Measurements from ENCODE around the gene PSD.

PSD gene

DNA sequence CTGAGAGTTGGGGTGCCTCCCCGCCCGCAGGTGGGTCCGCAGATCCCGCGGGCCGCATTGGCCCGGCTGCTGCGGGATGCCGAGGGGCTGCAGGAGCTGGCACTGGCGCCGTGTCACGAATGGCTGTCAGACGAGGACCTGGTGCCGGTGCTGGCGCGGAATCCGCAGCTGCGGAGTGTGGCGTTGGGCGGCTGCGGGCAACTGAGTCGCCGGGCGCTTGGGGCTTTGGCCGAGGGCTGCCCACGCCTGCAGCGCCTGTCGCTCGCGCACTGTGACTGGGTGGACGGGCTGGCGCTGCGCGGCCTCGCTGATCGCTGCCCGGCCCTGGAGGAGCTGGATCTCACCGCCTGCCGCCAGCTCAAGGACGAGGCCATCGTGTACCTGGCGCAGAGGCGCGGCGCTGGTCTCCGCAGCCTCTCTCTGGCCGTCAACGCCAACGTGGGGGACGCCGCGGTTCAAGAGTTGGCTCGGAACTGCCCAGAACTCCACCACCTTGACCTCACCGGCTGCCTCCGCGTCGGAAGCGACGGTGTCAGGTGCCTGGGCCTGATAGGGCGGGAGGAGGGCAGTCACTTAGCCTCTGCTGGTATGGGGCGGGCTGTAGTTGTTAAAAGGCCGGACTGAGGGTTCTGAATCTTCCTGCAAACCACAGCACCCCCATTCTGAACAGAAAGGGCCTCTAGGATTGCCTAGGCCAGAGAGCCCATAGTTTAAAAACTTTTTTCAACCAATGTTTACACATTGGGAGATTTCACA lies 3.4 kb upstream of the PSD start:
- H4K91ac ChIP-seq (ENCODE audit: low read depth, low read length, poor library complexity) = no peak overlapping the region
- no peak overlapping the region for H3K27ac ChIP-seq (replicated peaks; ENCODE audit: low read length)
- no peak for DNase-seq (ENCODE audit: low spot score)

DNA sequence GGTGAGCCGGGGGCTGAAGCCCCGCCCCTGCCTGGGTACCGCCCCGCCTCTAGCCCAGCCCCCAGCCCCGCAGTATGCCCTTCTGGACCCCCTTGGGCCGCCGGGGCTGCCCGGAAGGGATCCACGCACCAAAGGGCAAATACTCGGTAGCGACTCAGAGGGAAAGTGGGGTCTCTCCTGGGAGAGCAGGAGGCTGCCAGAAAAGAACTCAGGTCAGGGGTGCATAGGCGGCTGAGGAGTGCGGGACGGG lies 2.8 kb upstream of the PSD start:
- Histone ChIP-seq H2BK5ac (ENCODE audit: low read length) (peak overlapping the region; percentile 33), H3K4ac (ENCODE audit: low read length) (no peak overlapping the region), H3K27me3 (ENCODE audit: control insufficient read depth in 3 of 3, insufficient read depth in 3 of 3, low read depth in 1 of 3, low read length in 3 of 3) (peaks cover 0 to 15% (median 0%) of the 10 kb centered on the region in 3 experiments), H3K9ac (ENCODE audit: low read depth, low read length, poor library complexity) (peak overlapping the region; percentile 95), H3K79me1 (ENCODE audit: low read depth, low read length) (no peaks in the 10 kb centered on the region), H4K91ac (ENCODE audit: low read depth, low read length, poor library complexity) (no peak overlapping the region), H4K8ac (ENCODE audit: low read depth, low read length) (no peak overlapping the region), H3K27ac (replicated peaks; ENCODE audit: low read length) (no peak overlapping the region), H3K23ac (ENCODE audit: low read depth, low read length, poor library complexity) (peak overlapping the region; percentile 74), H3K4me3 (ENCODE audit: low read length in 2 of 2) (peak overlapping the region; percentile 81 to 96), H2AFZ (ENCODE audit: low read length) (peak overlapping the region; percentile 98), H3K18ac (ENCODE audit: low read length) (peak overlapping the region; percentile 86), H3K4me2 (ENCODE audit: insufficient read depth, low read length, poor library complexity, severe bottlenecking) (peak overlapping the region; percentile 100), H3K9me3 (replicated peaks in 1 of 2; ENCODE audit: control insufficient read depth in 2 of 2, insufficient read depth in 1 of 2, low read depth in 1 of 2, low read length in 2 of 2) (no peaks in the 10 kb centered on the region), H2BK120ac (ENCODE audit: low read depth, low read length) (no peak overlapping the region), H2AK5ac (ENCODE audit: low read depth, low read length) (peak overlapping the region; percentile 25), H3K14ac (ENCODE audit: low read length) (peak overlapping the region; percentile 43), H3K4me1 (ENCODE audit: control insufficient read depth in 2 of 2, insufficient read depth in 1 of 2, low read depth in 1 of 2, low read length in 2 of 2) (peaks cover 24 to 27% of the 10 kb centered on the region in 2 donors), H3K36me3 (replicated peaks in 1 of 2; ENCODE audit: control insufficient read depth in 2 of 2, insufficient read depth in 2 of 2, low read length in 2 of 2) (peaks cover 11 to 34% of the 10 kb centered on the region in 2 donors), H2BK15ac (ENCODE audit: low read length) (no peak overlapping the region), H2BK12ac (ENCODE audit: low read length) (no peak overlapping the region)
- no peak for DNase-seq (ENCODE audit: low spot score)
- WGBS, 2 donors (ENCODE audit: extremely low coverage in 2 of 2, insufficient read length in 2 of 2, insufficient replicate concordance in 1 of 2) = no CpG with 5 or more reads among the region's 14 CpGs

More for the DNA sequence above, 3.4 kb upstream of the PSD start:
- Histone ChIP-seq H3K9me3 (replicated peaks in 1 of 2; ENCODE audit: control insufficient read depth in 2 of 2, insufficient read depth in 1 of 2, low read depth in 1 of 2, low read length in 2 of 2) (no peaks in the 10 kb centered on the region), H2BK120ac (ENCODE audit: low read depth, low read length) (no peak overlapping the region), H2BK15ac (ENCODE audit: low read length) (no peak overlapping the region), H3K27me3 (ENCODE audit: control insufficient read depth in 3 of 3, insufficient read depth in 3 of 3, low read depth in 1 of 3, low read length in 3 of 3) (peaks cover 0 to 15% (median 0%) of the 10 kb centered on the region in 3 experiments), H3K23ac (ENCODE audit: low read depth, low read length, poor library complexity) (peak overlapping the region; percentile 46), H3K4me2 (ENCODE audit: insufficient read depth, low read length, poor library complexity, severe bottlenecking) (peak overlapping the region; percentile 100), H3K79me1 (ENCODE audit: low read depth, low read length) (no peaks in the 10 kb centered on the region), H2BK5ac (ENCODE audit: low read length) (peak overlapping the region; percentile 33), H3K4me1 (ENCODE audit: control insufficient read depth in 2 of 2, insufficient read depth in 1 of 2, low read depth in 1 of 2, low read length in 2 of 2) (peaks cover 24 to 27% of the 10 kb centered on the region in 2 donors), H2BK12ac (ENCODE audit: low read length) (no peak overlapping the region), H3K18ac (ENCODE audit: low read length) (peak overlapping the region; percentile 86), H3K36me3 (replicated peaks in 1 of 2; ENCODE audit: control insufficient read depth in 2 of 2, insufficient read depth in 2 of 2, low read length in 2 of 2) (peaks cover 11 to 34% of the 10 kb centered on the region in 2 donors), H3K4ac (ENCODE audit: low read length) (no peak overlapping the region), H3K9ac (ENCODE audit: low read depth, low read length, poor library complexity) (peak overlapping the region; percentile 95), H3K4me3 (ENCODE audit: low read length in 2 of 2) (peak overlapping the region; percentile 81 to 96), H3K14ac (ENCODE audit: low read length) (peak overlapping the region; percentile 43), H4K8ac (ENCODE audit: low read depth, low read length) (no peak overlapping the region), H2AK5ac (ENCODE audit: low read depth, low read length) (peak overlapping the region; percentile 25), H2AFZ (ENCODE audit: low read length) (peak overlapping the region; percentile 98)
- no CpG with 5 or more reads among the region's 62 CpGs for WGBS, 2 donors (ENCODE audit: extremely low coverage in 2 of 2, insufficient read length in 2 of 2, insufficient replicate concordance in 1 of 2)

DNA sequence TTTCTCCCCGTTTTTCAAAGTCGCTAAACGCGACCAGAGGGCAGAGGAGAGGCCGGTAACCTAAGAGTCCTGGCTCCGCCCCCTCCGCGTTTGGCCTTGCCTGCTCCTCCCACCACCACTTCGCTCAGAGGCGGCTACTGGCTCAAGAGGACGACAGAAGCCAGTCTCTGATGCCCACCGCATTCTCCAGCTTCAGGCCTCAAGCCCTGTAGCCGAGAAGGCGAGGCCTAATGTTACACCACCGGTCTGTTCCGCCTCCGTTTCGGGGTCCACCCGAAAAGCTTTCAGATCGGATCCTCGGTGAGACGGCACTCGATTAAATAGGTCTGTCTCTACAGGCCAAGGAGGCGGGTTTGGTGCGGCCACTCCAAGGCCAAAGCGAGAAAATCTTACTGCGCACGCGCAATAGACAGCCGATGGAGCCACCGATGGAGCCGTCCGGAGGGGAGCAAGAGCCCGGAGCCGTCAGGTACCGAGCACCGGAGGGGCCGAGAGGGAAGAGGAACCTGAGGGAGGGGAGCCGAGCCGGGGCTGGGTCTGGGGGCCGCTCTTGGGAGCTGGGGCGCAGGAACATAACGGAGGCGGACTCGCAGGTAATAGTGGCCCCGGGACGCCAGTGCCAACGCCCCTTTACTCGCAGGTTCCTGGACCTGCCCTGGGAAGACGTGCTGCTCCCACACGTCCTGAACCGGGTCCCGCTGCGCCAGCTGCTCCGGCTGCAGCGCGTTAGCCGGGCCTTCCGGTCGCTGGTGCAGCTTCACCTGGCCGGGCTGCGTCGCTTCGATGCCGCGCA lies 2.3 kb upstream of the PSD start, which contains the start of gene FBXL15:
TSS of gene FBXL15 (plus strand) at position 123 of the 793 bp plus-strand sequence. CDS start at position 417, 294 bp downstream.
- Histone ChIP-seq H3K4me2 (ENCODE audit: insufficient read depth, low read length, poor library complexity, severe bottlenecking) (peak within 1 kb of the TSS; percentile 100), H3K79me1 (ENCODE audit: low read depth, low read length) (no peaks in the 10 kb centered on the region), H3K4me3 (ENCODE audit: low read length in 2 of 2) (peak within 1 kb of the TSS; percentile 81 to 96), H2AK5ac (ENCODE audit: low read depth, low read length) (peak within 1 kb of the TSS; percentile 25), H4K8ac (ENCODE audit: low read depth, low read length) (no peak within 1 kb of the TSS), H2BK12ac (ENCODE audit: low read length) (no peak within 1 kb of the TSS), H3K4me1 (ENCODE audit: control insufficient read depth in 2 of 2, insufficient read depth in 1 of 2, low read depth in 1 of 2, low read length in 2 of 2) (peaks cover 21 to 25% of the 10 kb centered on the region in 2 donors), H3K14ac (ENCODE audit: low read length) (peak within 1 kb of the TSS; percentile 86), H3K23ac (ENCODE audit: low read depth, low read length, poor library complexity) (peak within 1 kb of the TSS; percentile 74), H2BK120ac (ENCODE audit: low read depth, low read length) (no peak within 1 kb of the TSS), H3K27ac (replicated peaks; ENCODE audit: low read length) (peak within 1 kb of the TSS; percentile 93), H4K91ac (ENCODE audit: low read depth, low read length, poor library complexity) (no peak within 1 kb of the TSS), H3K27me3 (ENCODE audit: control insufficient read depth in 3 of 3, insufficient read depth in 3 of 3, low read depth in 1 of 3, low read length in 3 of 3) (peaks cover 0 to 15% (median 0%) of the 10 kb centered on the region in 3 experiments), H3K18ac (ENCODE audit: low read length) (peak within 1 kb of the TSS; percentile 93), H3K9ac (ENCODE audit: low read depth, low read length, poor library complexity) (peak within 1 kb of the TSS; percentile 95), H3K4ac (ENCODE audit: low read length) (no peak within 1 kb of the TSS), H2AFZ (ENCODE audit: low read length) (peak within 1 kb of the TSS; percentile 98), H3K9me3 (replicated peaks in 1 of 2; ENCODE audit: control insufficient read depth in 2 of 2, insufficient read depth in 1 of 2, low read depth in 1 of 2, low read length in 2 of 2) (no peaks in the 10 kb centered on the region), H2BK15ac (ENCODE audit: low read length) (peak within 1 kb of the TSS; percentile 10), H2BK5ac (ENCODE audit: low read length) (peak within 1 kb of the TSS; percentile 33), H3K36me3 (replicated peaks in 1 of 2; ENCODE audit: control insufficient read depth in 2 of 2, insufficient read depth in 2 of 2, low read length in 2 of 2) (peaks cover 11 to 30% of the 10 kb centered on the region in 2 donors)
- peak; percentile 99 for DNase-seq (ENCODE audit: low spot score)
- WGBS, 2 donors (ENCODE audit: extremely low coverage in 2 of 2, insufficient read length in 2 of 2, insufficient replicate concordance in 1 of 2) = no CpG with 5 or more reads among the region's 66 CpGs
